Central memory CD8-positive, alpha-beta T cell (primary cell): ENCODE data around the gene ANO6.
"Not testable (repeated sequence)": the region's sequence is repeated elsewhere in the genome, so short reads cannot be mapped to it uniquely, and the experiment has no call there.

Source experiments
- ATAC-seq: fragments of 150-1000 bp; cut with Tn5 transposase; replicated peaks from 2 replicates; pipeline ENCODE4 v1.10.0; 2022; ENCODE audit warnings: mild to moderate bottlenecking, moderate FRiP score, moderate number of reproducible peaks; ENCODE audit not compliant: poor library complexity, severe bottlenecking; ENCODE audit errors: extremely low read depth
- DNase-seq, 2 donors: peaks; one replicate each; pipeline ENCODE4 v3.0.0; 2021; ENCODE audit warnings: low spot score in 2 of 2
- H3K27ac Mint-ChIP-seq: one replicate; pipeline ENCODE4 v1.8.0; 2022; ENCODE audit warnings: low read depth, mild to moderate bottlenecking, moderate library complexity, mixed read lengths
- H3K27me3 Mint-ChIP-seq: one replicate; pipeline ENCODE4 v1.8.0; 2022; ENCODE audit warnings: mixed read lengths
- H3K36me3 Mint-ChIP-seq: one replicate; pipeline ENCODE4 v1.8.0; 2022; ENCODE audit warnings: mild to moderate bottlenecking, moderate library complexity, mixed read lengths; ENCODE audit not compliant: insufficient read depth
- H3K4me1 Mint-ChIP-seq: one replicate; pipeline ENCODE4 v1.8.0; 2022; ENCODE audit warnings: mixed read lengths
- H3K4me3 Mint-ChIP-seq: one replicate; pipeline ENCODE4 v1.8.0; 2022; ENCODE audit warnings: mild to moderate bottlenecking, moderate library complexity, mixed read lengths
- H3K9me3 Mint-ChIP-seq: one replicate; pipeline ENCODE4 v1.8.0; 2022; ENCODE audit warnings: mixed read lengths

Gene ANO6

GRCh38 chr12:45356822-45357538, 141.1 kb downstream of the ANO6 start:
- H3K27ac Mint-ChIP-seq = no peak overlapping the region
- DNase-seq (no peak), ATAC-seq (no peak)
- peaks cover 6% of the 10 kb centered on the region for H3K9me3 Mint-ChIP-seq
- no peak overlapping the region for H3K4me3 Mint-ChIP-seq
- H3K36me3 Mint-ChIP-seq = peaks cover 12% of the 10 kb centered on the region
- no peaks in the 10 kb centered on the region for H3K27me3 Mint-ChIP-seq
- peaks cover 11% of the 10 kb centered on the region for H3K4me1 Mint-ChIP-seq

- H3K4me1 Mint-ChIP-seq = peaks cover 11% of the 10 kb centered on the region
- no peaks in the 10 kb centered on the region for H3K27me3 Mint-ChIP-seq
- peaks cover 7% of the 10 kb centered on the region for H3K9me3 Mint-ChIP-seq
- peaks cover 10% of the 10 kb centered on the region for H3K36me3 Mint-ChIP-seq
- H3K27ac Mint-ChIP-seq = no peak overlapping the region
- no peak for DNase-seq
- no peak overlapping the region for H3K4me3 Mint-ChIP-seq
- ATAC-seq = no peak
Observed at GRCh38 chr12:45357539-45358417, 141.9 kb downstream of the ANO6 start.

GRCh38 chr12:45362291-45362690, 146.4 kb downstream of the ANO6 start:
- DNase-seq = no peak
- no peak overlapping the region for H3K4me3 Mint-ChIP-seq
- H3K4me1 Mint-ChIP-seq = no peaks in the 10 kb centered on the region
- no peak for ATAC-seq
- peaks cover 10% of the 10 kb centered on the region for H3K36me3 Mint-ChIP-seq
- H3K27ac Mint-ChIP-seq = no peak overlapping the region
- H3K27me3 Mint-ChIP-seq = no peaks in the 10 kb centered on the region
- H3K9me3 Mint-ChIP-seq = peaks cover 19% of the 10 kb centered on the region

- H3K9me3 Mint-ChIP-seq = peaks cover 19% of the 10 kb centered on the region
Observed at GRCh38 chr12:45363903-45364302, 148.0 kb downstream of the ANO6 start.

GRCh38 chr12:45368841-45369489, 153.1 kb downstream of the ANO6 start:
- H3K4me1 Mint-ChIP-seq = no peaks in the 10 kb centered on the region
- no peak overlapping the region for H3K27ac Mint-ChIP-seq
- no peaks in the 10 kb centered on the region for H3K27me3 Mint-ChIP-seq
- peaks cover 2% of the 10 kb centered on the region for H3K36me3 Mint-ChIP-seq
- ATAC-seq (no peak), DNase-seq (no peak)
- H3K4me3 Mint-ChIP-seq = no peak overlapping the region
- H3K9me3 Mint-ChIP-seq = peaks cover 9% of the 10 kb centered on the region

More at GRCh38 chr12:45363903-45364302, 148.0 kb downstream of the ANO6 start:
- H3K27me3 Mint-ChIP-seq = no peaks in the 10 kb centered on the region
- no peak overlapping the region for H3K27ac Mint-ChIP-seq
- peaks cover 6% of the 10 kb centered on the region for H3K36me3 Mint-ChIP-seq
- H3K4me1 Mint-ChIP-seq = no peaks in the 10 kb centered on the region
- ATAC-seq = no peak
- DNase-seq = no peak
- no peak overlapping the region for H3K4me3 Mint-ChIP-seq

- ATAC-seq (no peak), DNase-seq (no peak)
- no peak overlapping the region for H3K27ac Mint-ChIP-seq
- no peak overlapping the region for H3K4me3 Mint-ChIP-seq
- H3K36me3 Mint-ChIP-seq = peaks cover 4% of the 10 kb centered on the region
- H3K4me1 Mint-ChIP-seq = no peaks in the 10 kb centered on the region
- no peaks in the 10 kb centered on the region for H3K9me3 Mint-ChIP-seq
- H3K27me3 Mint-ChIP-seq = no peaks in the 10 kb centered on the region
Observed at GRCh38 chr12:45377815-45378214, 161.9 kb downstream of the ANO6 start.

GRCh38 chr12:45379261-45379660, 163.4 kb downstream of the ANO6 start:
- no peak for ATAC-seq
- no peaks in the 10 kb centered on the region for H3K9me3 Mint-ChIP-seq
- peaks cover 4% of the 10 kb centered on the region for H3K36me3 Mint-ChIP-seq
- no peaks in the 10 kb centered on the region for H3K27me3 Mint-ChIP-seq
- DNase-seq = no peak
- no peaks in the 10 kb centered on the region for H3K4me1 Mint-ChIP-seq
- no peak overlapping the region for H3K4me3 Mint-ChIP-seq
- H3K27ac Mint-ChIP-seq = no peak overlapping the region

GRCh38 chr12:45381351-45381750, 165.5 kb downstream of the ANO6 start:
- no peaks in the 10 kb centered on the region for H3K27me3 Mint-ChIP-seq
- DNase-seq (no peak), ATAC-seq (no peak)
- H3K4me1 Mint-ChIP-seq = no peaks in the 10 kb centered on the region
- no peak overlapping the region for H3K4me3 Mint-ChIP-seq
- H3K36me3 Mint-ChIP-seq = peaks cover 7% of the 10 kb centered on the region
- H3K9me3 Mint-ChIP-seq = no peaks in the 10 kb centered on the region
- no peak overlapping the region for H3K27ac Mint-ChIP-seq

GRCh38 chr12:45388545-45388944, 172.7 kb downstream of the ANO6 start:
- Mint-ChIP-seq H3K36me3 (peaks cover 4% of the 10 kb centered on the region), H3K4me1 (no peaks in the 10 kb centered on the region), H3K27ac (no peak overlapping the region), H3K9me3 (no peaks in the 10 kb centered on the region), H3K4me3 (no peak overlapping the region), H3K27me3 (no peaks in the 10 kb centered on the region)
- ATAC-seq (no peak), DNase-seq (no peak)

GRCh38 chr12:45389426-45389825, 173.5 kb downstream of the ANO6 start:
- DNase-seq (no peak), ATAC-seq (no peak)
- H3K27me3 Mint-ChIP-seq = no peaks in the 10 kb centered on the region
- H3K9me3 Mint-ChIP-seq = peaks cover 2% of the 10 kb centered on the region
- H3K4me1 Mint-ChIP-seq = no peaks in the 10 kb centered on the region
- peaks cover 6% of the 10 kb centered on the region for H3K36me3 Mint-ChIP-seq
- no peak overlapping the region for H3K27ac Mint-ChIP-seq
- no peak overlapping the region for H3K4me3 Mint-ChIP-seq

- not testable (repeated sequence) for ATAC-seq, H3K27me3 Mint-ChIP-seq, H3K36me3 Mint-ChIP-seq, H3K27ac Mint-ChIP-seq, H3K4me1 Mint-ChIP-seq, DNase-seq, H3K4me3 Mint-ChIP-seq
- H3K9me3 Mint-ChIP-seq = peaks cover 23% of the 10 kb centered on the region
Observed at GRCh38 chr12:45397499-45397898, 181.6 kb downstream of the ANO6 start.

GRCh38 chr12:45398552-45398951, 182.7 kb downstream of the ANO6 start:
- Mint-ChIP-seq H3K4me1 (no peaks in the 10 kb centered on the region), H3K9me3 (peaks cover 23% of the 10 kb centered on the region), H3K27me3 (no peaks in the 10 kb centered on the region), H3K4me3 (no peak overlapping the region), H3K36me3 (peaks cover 14% of the 10 kb centered on the region), H3K27ac (no peak overlapping the region)
- ATAC-seq = no peak
- DNase-seq = no peak
